ENCODE results near the gene ZNF117.

DNA sequence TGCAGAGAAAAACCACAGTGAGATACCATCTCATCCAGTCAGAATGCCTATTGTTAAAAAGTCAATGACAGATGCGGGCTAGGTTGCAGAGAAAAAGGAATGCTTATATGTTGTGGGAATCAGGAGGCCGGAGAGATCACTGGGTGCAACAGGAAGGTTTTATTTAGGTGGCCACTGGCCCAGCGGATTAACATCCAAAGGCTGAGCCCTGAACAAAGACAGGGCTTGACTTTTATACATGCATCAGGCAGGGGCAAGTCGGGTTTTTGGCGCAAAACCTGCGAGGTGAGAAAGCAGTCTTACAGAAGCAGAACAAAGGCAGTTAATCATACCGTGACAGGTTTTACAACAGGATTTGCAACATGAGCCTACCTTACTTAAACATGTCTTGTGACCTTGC, 620 bp downstream of the ZNF117 start:
- TF ChIP-seq, protein P1, sequence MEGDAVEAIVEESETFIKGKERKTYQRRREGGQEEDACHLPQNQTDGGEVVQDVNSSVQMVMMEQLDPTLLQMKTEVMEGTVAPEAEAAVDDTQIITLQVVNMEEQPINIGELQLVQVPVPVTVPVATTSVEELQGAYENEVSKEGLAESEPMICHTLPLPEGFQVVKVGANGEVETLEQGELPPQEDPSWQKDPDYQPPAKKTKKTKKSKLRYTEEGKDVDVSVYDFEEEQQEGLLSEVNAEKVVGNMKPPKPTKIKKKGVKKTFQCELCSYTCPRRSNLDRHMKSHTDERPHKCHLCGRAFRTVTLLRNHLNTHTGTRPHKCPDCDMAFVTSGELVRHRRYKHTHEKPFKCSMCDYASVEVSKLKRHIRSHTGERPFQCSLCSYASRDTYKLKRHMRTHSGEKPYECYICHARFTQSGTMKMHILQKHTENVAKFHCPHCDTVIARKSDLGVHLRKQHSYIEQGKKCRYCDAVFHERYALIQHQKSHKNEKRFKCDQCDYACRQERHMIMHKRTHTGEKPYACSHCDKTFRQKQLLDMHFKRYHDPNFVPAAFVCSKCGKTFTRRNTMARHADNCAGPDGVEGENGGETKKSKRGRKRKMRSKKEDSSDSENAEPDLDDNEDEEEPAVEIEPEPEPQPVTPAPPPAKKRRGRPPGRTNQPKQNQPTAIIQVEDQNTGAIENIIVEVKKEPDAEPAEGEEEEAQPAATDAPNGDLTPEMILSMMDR (IDR thresholded peaks at IDR 0.05): no peak
- TF ChIP-seq POLR2A (IDR thresholded peaks at IDR 0.05): no peak

Data from heart left ventricle (tissue), 13 donors.